HG03565 (cell line): ENCODE measurements around the gene PERCC1.
"Not testable (repeated sequence)": the region's sequence is repeated elsewhere in the genome, so short reads cannot be mapped to it uniquely, and the experiment has no call there.

Source experiments
- ATAC-seq: cut with Tn5 transposase; IDR thresholded peaks from one replicate; pipeline ENCODE4 v1.9.1; 2021; ENCODE audit warnings: mild to moderate bottlenecking, moderate library complexity; ENCODE audit not compliant: unreplicated experiment

Gene PERCC1

GRCh38 chr16:1433263-1433560 lies 2.3 kb downstream of the PERCC1 start:
- no peak for ATAC-seq

DNA sequence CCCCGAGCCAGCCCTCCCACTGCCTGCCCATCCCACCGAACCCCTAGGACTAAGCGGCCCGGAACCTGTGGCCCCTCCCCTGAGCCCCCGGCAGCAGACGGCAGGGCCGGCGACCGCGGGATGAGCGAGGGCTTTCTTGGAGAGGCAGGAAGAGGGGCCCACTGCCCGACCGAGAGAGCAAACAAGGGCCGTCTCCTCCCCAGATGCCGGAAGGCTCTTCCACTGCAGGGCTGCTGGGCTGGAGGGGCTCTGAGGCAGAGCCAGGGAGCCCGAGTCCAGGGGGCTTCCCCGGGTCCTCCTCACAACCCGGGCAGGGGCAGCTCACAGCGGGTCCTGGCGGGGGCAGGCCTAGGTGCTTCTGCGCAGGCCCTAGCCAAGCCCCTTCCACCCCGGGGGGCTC lies 2.9 kb downstream of the PERCC1 start:
- no peak for ATAC-seq

DNA sequence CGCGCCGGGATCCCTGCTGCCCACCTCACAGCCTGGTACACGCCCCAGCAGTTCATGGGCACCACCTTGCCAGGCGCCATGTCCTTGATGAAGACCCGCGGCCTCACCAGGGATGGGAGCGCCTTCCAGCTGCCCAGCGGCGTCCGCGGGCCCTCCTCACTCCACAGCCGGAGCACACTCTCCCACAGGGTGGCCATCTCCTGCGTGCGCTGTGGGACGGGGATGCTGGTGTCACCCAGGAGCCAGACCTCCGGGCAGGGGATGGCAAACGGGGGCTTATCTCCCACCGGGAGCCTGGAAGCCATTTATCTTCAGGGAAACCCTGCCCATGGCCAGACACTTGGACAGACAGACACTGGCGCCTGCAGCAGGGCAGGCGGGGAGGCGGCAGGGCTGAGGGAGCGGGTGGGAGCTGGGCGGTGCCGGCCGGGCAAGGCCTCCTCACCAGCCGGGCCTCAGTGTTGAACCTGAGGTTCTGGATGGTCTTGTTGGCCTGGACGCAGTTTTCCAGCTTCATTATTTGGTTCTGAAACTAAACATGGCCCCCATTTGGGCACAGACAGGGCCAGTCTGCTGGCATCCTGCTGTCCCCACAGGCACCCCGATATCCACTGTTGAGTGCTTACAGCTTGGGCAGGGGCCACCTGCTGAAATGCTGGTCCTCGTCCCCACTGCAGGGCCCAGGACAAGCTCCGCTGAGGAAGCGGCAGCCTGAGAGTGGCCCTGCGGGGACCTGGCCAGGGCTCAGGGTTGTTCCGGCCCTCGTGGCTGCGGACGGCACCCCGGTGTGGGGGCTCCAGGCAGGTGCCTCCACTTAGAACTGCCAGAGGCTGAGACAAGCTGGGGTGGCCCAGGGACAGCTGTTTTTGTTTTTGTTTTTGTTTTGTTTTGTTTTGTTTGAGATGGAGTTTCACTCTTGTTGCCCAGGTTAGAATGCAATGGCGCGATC lies 4.0 kb downstream of the PERCC1 start:
- ATAC-seq = no peak

GRCh38 chr16:1435921-1436697 lies 5.2 kb downstream of the PERCC1 start:
- no peak for ATAC-seq

DNA sequence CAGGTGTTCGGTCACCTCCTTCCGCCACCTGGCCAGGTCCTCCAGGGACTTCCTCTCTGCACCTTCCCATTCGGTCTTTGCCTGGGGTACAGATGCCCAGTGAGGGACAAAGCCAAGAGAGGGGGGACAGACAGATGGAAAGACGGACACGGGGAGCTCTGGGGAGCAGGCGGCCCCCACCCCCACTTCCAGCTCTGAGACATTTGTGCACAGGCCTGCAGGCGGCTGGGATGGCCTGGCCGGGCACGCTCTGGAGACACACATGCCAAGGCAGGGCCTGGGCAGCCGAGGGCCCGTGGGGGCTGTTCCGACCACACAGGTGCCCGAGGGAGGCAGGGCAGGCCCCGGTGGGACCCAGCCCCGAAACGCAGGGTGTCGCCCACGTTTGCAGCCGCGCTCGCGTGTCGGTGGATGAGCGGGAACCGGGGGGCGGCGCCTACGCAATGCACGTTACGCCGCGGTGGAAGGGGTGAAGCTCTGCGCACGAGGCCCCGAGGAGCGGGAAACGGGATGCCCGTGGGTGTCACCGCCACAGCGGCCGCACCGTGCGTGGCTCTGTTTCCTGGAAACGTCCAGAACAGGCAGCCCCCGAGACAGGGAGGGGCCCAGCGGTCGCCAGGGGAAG lies 6.0 kb downstream of the PERCC1 start:
- no peak for ATAC-seq

DNA sequence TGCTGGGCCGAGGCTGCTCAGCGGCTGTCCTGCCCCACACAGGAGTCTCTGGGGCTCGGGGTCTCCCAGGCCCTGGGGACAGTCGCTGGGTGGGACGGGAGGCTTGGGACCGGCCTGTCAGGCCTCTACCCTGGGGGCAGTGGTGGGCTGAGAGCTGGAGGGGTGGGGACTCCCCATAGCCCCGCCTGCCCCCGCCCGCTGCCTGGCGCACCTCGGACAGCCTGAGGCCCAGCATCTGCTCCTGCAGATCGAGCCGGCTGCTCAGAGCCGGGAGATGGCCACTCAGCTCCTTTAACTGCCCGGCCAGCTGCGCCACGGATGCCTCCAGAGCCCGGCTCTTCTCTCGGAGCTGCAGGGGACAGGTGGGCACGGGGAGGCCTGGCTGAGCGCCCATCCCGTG lies 6.7 kb downstream of the PERCC1 start:
- no peak for ATAC-seq

GRCh38 chr16:1438229-1439057 lies 7.6 kb downstream of the PERCC1 start:
- no peak for ATAC-seq

DNA sequence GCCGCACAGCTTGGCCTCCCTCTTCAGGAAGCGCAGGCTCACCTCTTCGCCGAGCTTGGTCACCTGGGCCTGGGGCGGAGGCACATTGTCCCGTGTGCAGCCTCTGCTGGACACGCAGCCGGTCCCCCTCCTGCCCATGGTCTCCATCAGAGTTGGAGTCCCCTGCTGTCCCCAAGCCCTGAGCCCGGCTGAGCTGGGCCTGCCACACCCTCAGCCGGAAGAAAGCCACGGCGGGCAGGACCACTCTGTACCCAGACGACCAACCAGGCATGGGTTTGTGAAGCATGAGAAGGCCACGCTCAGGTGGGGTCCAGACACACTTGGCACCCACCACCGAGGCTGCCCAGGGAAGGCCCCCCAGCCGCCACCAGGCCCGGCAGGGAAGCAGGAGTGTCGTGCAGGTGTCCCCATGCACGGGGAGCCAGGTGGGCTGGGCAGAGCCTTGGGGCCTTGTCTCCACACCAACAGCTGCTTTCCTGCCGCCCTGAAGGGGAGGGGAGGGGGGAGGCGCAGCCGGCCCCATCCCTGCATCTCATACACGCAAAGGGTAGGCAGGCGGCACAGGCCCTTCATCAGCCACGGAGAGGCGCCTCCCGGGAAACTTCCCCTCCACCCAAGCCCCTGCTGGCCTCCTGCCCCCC lies 8.3 kb downstream of the PERCC1 start:
- no peak for ATAC-seq

GRCh38 chr16:1439699-1440074 lies 8.8 kb downstream of the PERCC1 start:
- ATAC-seq = not testable (repeated sequence)

- ATAC-seq = no peak
Measured at GRCh38 chr16:1441391-1441829, 10.5 kb downstream of the PERCC1 start.

DNA sequence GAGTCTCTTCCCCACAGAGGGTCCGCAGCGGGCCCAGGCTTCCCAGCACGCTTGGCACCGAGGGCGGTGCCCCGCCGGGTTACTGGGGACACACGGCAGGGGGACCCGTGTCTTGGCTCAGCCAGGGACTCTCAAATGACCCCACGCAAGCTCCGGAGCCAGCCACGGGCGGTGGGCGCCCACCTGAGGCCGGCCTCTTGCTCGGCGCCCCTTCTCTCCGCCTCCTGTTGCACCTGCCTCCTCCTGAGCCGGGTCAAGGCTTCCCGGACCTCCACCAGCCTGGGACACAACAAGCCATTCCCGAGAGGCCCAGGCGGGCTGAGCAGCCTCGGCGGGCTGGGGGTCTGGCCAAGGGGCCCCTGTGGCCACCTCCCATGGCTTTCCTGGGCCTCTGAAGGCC lies 11.8 kb downstream of the PERCC1 start:
- ATAC-seq = no peak

DNA sequence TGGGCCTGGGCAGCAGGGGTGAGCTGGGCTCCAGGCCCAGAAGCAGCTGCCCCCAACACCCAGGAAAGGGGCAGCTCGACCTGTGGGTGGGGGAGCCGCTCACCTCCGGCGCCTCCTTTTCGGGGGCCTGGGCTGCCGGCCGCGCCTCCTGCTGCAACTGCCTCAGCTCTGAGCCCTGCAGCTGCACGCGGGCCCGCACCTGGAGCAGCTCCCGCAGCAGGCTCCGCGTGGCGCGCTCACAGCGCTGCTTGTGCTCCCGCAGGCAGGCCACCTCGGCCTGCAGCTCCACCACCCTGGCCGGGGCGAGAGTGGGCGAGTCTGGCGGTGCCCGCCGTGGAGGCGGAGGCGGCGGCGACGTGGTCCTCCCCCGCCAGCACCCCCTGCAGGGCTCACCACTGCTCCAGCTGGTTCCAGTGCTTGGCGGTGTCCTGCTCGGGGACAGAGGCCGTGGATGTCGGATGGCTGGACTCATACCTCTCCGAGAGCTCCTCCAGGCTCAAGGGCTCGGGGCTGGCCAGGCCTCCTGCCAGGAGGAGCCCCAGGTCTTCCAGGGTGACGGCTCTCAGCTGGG lies 12.6 kb downstream of the PERCC1 start:
- no peak for ATAC-seq

DNA sequence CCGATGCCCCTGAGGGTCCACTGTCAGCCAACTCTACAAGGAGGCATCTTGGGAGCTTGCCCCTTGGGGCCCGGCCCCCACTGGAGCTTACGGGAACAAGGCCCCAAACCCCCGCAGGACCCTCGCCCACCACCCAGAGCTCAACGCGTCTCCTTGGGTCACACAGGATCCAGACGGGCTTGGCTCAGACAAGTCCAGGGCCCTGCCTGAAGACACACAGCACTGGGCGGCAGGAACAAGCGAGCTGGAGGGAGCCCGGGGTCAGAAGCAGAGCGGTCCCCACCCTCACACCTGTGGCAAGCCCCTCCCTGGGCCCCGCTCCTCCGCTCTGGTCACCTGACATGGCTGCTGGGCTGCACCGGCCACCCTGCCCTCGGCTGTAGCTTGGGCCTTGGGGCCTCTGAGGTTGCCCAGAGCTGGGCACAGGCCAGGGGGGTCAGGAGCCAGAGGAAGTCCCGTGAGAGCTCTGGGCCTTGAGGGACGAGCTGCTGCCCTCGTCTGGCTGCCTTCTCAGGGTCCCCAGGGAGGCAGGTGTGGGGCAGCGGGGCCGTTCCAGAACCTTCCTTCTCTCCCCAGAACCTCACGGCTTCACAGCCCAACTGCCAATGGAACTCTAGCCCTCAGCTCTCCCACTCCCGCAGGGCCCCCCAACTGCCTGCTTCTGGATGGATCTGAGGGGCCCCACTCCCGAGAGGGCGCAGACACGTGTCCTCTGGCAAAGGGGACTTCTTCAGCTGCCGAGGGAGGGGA lies 13.3 kb downstream of the PERCC1 start, which contains the start of gene CCDC154:
TSS of gene CCDC154 (minus strand) at position 577 of the 750 bp plus-strand sequence. CDS start at position 343, 234 bp downstream.
- ATAC-seq = no peak

DNA sequence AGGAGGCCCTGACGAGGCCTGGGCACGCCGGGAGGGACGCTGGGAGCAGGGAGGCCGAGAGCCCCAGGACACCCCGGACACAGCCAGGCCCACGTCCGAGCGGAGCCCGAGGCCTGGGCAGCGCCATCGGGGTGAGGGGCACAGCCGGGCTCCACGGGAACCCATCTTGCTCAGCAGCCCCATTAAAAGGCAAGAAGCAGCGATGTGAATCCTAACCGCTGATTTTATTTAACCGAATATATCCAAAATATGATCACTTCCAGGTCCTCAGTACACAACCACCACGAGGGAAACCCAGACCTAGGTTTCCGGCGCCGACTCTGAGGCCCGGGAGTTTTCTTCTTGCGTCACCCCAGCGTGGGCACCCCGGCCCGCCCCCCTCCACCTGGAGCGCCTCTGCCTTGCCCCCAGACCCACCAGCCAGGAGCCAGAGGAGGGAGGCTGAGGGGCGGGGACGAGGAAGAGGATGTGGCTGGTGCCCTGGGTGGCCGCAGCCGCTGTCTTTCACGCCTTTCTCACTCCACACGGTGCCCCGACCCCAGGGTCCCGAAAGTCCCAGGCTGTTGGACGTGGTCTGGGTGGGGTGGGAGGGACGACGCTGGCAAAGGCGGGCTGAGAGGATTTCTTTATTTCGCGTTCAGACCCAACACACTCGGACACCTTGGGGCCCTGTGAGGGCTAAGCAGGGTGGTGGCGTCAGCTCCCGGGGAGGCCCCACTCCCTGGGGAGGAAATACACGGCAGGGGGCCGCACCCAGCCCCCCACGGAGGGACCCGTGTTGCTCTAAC lies 14.0 kb downstream of the PERCC1 start:
- no peak for ATAC-seq

GRCh38 chr16:1445518-1446203 lies 14.8 kb downstream of the PERCC1 start:
- no peak for ATAC-seq

DNA sequence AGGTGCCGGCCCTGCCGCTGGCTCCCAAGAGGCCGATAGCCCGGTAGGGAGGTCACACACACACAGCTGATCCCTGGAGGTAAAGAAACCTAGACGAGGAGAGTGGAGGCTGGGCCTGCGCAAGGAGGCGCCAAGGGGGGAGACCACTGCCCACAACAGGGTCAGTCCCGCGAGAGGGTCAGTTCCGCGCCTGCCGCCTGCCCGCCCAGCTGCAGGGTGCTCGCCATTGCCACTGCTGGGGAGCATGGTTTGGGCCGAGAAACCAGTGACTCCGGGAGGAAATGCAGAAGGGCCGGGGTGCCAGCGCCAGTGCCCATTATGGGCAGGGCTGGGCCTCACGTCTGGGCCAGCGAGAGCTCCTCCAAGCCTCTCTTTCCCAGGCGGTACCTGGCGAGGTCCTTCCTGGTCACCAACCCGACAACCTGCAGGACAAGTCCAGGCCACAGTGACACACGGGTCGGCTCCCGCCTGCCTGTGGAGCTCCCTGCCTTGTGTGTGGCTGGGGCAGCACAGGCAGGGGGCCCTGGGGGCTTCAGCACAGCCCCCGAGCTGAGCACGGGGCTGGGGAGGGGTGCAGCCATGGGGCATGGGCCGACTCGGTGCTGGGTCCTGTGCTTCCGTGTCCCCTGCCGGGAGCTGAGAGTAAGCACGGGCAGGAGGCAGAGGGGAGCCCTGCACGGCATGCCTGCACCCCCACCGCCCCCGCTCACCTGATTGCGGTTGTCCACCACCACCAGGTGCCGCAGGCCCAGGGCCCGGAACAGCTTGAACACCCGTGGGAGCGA lies 15.6 kb downstream of the PERCC1 start:
- no peak for ATAC-seq

DNA sequence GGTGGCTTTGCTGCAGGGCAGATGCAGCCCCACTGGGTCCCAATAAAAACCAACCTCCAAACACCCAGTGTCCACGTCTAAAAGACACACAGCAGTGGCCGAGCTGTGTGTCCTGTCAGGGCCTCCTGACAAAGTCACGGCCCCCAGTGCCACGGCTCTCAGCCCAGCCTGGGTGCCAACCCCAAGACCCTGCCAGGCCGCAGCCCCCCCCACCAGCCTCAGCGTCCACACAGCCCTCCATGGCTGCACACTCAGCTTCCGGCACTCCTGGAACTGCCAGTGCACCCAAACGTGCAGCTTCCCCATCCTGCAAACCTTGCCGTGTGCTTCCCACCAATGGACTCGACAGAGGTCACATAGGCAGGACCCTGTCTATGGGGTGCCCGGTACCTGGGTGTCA lies 17.1 kb downstream of the PERCC1 start:
- no peak for ATAC-seq
